Measurements from ENCODE around the gene BRF1. TPM values are rescaled to one million over a fixed set of nuclear protein-coding genes. Genes with fewer than 3 reads are reported as not detected.

BRF1 gene
- total and polyA plus RNA-seq, 2 of the 13 experiments (the other 11 are each of a cell fraction or from before 2014, with no cell fraction given), result 5.1 to 11.0 TPM

GRCh38 chr14:105253329-105253682, 47.5 kb downstream of the BRF1 start (continued):
- TF ChIP-seq, protein P1, sequence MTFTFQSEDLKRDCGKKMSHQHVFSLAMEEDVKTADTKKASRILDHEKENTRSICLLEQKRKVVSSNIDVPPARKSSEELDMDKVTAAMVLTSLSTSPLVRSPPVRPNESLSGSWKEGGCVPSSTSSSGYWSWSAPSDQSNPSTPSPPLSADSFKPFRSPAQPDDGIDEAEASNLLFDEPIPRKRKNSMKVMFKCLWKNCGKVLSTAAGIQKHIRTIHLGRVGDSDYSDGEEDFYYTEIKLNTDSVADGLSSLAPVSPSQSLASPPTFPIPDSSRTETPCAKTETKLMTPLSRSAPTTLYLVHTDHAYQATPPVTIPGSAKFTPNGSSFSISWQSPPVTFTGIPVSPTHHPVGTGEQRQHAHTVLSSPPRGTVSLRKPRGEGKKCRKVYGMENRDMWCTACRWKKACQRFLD (CRISPR knock-in tag; IDR thresholded peaks at IDR 0.05; ENCODE audit: borderline replicate concordance), result no peak
- TF ChIP-seq MED1 (CRISPR knock-in tag; IDR thresholded peaks at IDR 0.05) (no peak), ZNF614 (CRISPR knock-in tag; IDR thresholded peaks at IDR 0.05; ENCODE audit: borderline replicate concordance) (no peak), HMG20B (CRISPR knock-in tag; conservative IDR thresholded peaks at IDR 0.05) (no peak)

DNA sequence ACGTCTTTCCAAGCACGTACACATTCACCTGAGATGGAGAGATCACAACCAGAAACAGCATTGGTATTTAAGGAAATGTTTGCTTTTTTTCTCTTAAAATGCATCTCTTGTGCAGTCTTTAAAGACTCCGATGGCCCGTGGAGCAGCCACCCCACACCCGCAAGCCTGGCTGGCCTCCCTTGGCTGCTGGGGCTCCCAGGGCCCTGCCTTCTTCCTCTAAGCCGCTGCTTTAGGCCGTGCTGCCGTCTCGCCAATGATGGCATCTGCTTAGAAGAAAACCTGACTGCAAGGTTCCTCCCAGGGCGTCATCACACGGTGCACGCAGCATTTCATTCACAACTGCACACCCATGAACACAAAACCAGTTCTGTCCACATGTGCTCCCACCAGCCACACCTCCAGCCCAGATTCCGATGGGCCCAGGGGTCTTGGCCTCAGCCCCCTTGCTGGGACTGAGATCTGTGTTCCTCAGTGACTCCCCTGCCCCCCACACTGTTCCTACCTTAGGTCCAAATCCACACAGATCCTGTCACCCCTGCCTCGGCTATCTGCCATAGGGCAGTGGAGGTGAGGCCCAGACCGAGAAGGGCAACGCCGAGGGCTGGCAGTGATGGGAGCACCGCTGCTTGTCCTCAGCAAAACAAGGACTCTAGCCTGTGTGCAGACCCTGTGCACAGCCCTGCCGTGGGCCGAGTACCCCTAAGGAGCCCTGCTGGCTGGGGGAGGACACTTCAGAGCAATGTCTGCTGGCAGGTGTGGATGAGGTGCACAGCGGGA, 48.1 kb downstream of the BRF1 start:
- WGBS (ENCODE audit: low lambda C conversion rate), result 98% methylated on average over 18 of the region's 21 CpGs
- ChIA-PET CTCF (ENCODE audit: low intra/inter-chr PET ratio, low total read pairs) (no interaction called here), POLR2A (no interaction called here)
- Histone ChIP-seq H3K27ac (ENCODE audit: extremely low read length, insufficient read depth, low read length) (no peak overlapping the region), H3K4me3 (replicated peaks in 1 of 3; ENCODE audit: insufficient read depth in 1 of 3, low read depth in 2 of 3, low read length in 3 of 3) (no peak overlapping the region), H3K9ac (ENCODE audit: insufficient read depth, low read depth, low read length) (no peak overlapping the region), H3K27me3 (ENCODE audit: control insufficient read depth in 1 of 2, insufficient read depth in 2 of 2, low read length in 2 of 2) (no peaks in the 10 kb centered on the region; a peak in 1 of 5 replicates), H3K9me3 (ENCODE audit: low read length) (no peaks in the 10 kb centered on the region), H4K20me1 (ENCODE audit: insufficient read depth, low read length) (no peaks in the 10 kb centered on the region), H3K4me1 (ENCODE audit: insufficient read depth, low read length) (no peaks in the 10 kb centered on the region), H3K4me2 (ENCODE audit: low read depth, low read length) (no peak overlapping the region), H2AFZ (ENCODE audit: low read length) (no peak overlapping the region), H3K79me2 (ENCODE audit: insufficient read depth, low read length) (no peaks in the 10 kb centered on the region), H3K36me3 (replicated peaks in 1 of 2; ENCODE audit: control insufficient read depth in 1 of 2, insufficient read depth in 2 of 2, low read length in 2 of 2) (peaks cover 12 to 13% of the 10 kb centered on the region in 2 experiments; a peak in 4 of 5 replicates)
- no TSS peak for BruUV-seq (replicated peaks)
- intact Hi-C loops (cut with micrococcal nuclease; ENCODE audit: unreplicated experiment) (no loop called here), in situ Hi-C loops (cut with HindIII; ENCODE audit: extremely low pct_ligation_motif_present, low pct_unique_long_range_greater_than_20kb) (no loop called here)
- ATAC-seq (no peak), FAIRE-seq (no peak), DNase-seq (ENCODE audit: low spot score) (no peak)
- TF ChIP-seq, protein P2, sequence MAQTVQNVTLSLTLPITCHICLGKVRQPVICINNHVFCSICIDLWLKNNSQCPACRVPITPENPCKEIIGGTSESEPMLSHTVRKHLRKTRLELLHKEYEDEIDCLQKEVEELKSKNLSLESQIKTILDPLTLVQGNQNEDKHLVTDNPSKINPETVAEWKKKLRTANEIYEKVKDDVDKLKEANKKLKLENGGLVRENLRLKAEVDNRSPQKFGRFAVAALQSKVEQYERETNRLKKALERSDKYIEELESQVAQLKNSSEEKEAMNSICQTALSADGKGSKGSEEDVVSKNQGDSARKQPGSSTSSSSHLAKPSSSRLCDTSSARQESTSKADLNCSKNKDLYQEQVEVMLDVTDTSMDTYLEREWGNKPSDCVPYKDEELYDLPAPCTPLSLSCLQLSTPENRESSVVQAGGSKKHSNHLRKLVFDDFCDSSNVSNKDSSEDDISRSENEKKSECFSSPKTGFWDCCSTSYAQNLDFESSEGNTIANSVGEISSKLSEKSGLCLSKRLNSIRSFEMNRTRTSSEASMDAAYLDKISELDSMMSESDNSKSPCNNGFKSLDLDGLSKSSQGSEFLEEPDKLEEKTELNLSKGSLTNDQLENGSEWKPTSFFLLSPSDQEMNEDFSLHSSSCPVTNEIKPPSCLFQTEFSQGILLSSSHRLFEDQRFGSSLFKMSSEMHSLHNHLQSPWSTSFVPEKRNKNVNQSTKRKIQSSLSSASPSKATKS (CRISPR knock-in tag; IDR thresholded peaks at IDR 0.05), result no peak
- no peak for TF ChIP-seq ZNF772 (CRISPR knock-in tag; IDR thresholded peaks at IDR 0.05)
- no peak for TF ChIP-seq ZFYVE20 (CRISPR knock-in tag; IDR thresholded peaks at IDR 0.05; ENCODE audit: borderline replicate concordance, low read depth)
- no peak for TF ChIP-seq ZEB1 (IDR thresholded peaks at IDR 0.05; ENCODE audit: insufficient replicate concordance, low read depth)
- no peak for TF ChIP-seq MED1 (CRISPR knock-in tag; IDR thresholded peaks at IDR 0.05)
- TF ChIP-seq ZNF710 (CRISPR knock-in tag; IDR thresholded peaks at IDR 0.05; ENCODE audit: borderline replicate concordance), result no peak
- TF ChIP-seq ATRX (CRISPR knock-in tag; IDR thresholded peaks at IDR 0.05; ENCODE audit: borderline replicate concordance), result no peak
- TF ChIP-seq ZNF432 (CRISPR knock-in tag; IDR thresholded peaks at IDR 0.05; ENCODE audit: borderline replicate concordance), result no peak
- no peak for TF ChIP-seq KAT8 (CRISPR knock-in tag; IDR thresholded peaks at IDR 0.05)
- TF ChIP-seq NFIC (IDR thresholded peaks at IDR 0.05; ENCODE audit: low read length), result no peak
- TF ChIP-seq, protein P1 (CRISPR knock-in tag; IDR thresholded peaks at IDR 0.05; ENCODE audit: borderline replicate concordance), result no peak
- TF ChIP-seq STAT5B (CRISPR knock-in tag; IDR thresholded peaks at IDR 0.05), result no peak
- TF ChIP-seq THYN1 (CRISPR knock-in tag; IDR thresholded peaks at IDR 0.05; ENCODE audit: borderline replicate concordance, low read depth), result no peak

All from HepG2 (cell line).